Liver (tissue), 3 donors: ENCODE measurements around the gene MAGI1.

Source experiments
- EGR1 ChIP-seq, 2 donors: IDR thresholded peaks; 2 replicates each; pipeline ENCODE4 v1.6.1; 2016 to 2018; ENCODE audit warnings: antibody characterized with exemption in 2 of 2, low read depth in 2 of 2
- FOXA1 ChIP-seq: IDR thresholded peaks from 2 replicates; pipeline ENCODE4 v1.6.1; 2016; ENCODE audit warnings: antibody characterized with exemption
- GABPA ChIP-seq, 2 donors: IDR thresholded peaks in 1 of 2; conservative IDR thresholded peaks in 1 of 2; 2 replicates each; pipeline ENCODE4 v1.6.1; 2016; ENCODE audit warnings: antibody characterized with exemption in 2 of 2, mild to moderate bottlenecking in 1 of 2, moderate library complexity in 1 of 2
- HNF4A ChIP-seq, 2 donors: conservative IDR thresholded peaks; 2 replicates each; pipeline ENCODE4 v1.6.1; 2016; ENCODE audit warnings: antibody characterized with exemption in 2 of 2, mild to moderate bottlenecking in 2 of 2
- NR2F2 ChIP-seq: IDR thresholded peaks from 2 replicates; pipeline ENCODE4 v1.6.1; 2016; ENCODE audit warnings: antibody characterized with exemption
- RAD21 ChIP-seq, 2 donors: IDR thresholded peaks; 2 replicates each; pipeline ENCODE4 v1.6.1; 2016; ENCODE audit warnings: antibody characterized with exemption in 2 of 2, mild to moderate bottlenecking in 2 of 2
- SP1 ChIP-seq: IDR thresholded peaks from 2 replicates; pipeline ENCODE4 v1.6.1; 2018; ENCODE audit warnings: antibody characterized with exemption, mild to moderate bottlenecking
- TAF1 ChIP-seq: conservative IDR thresholded peaks from 2 replicates; pipeline ENCODE4 v1.6.1; 2016; ENCODE audit warnings: antibody characterized with exemption, mild to moderate bottlenecking
- YY1 ChIP-seq: IDR thresholded peaks from 2 replicates; pipeline ENCODE4 v1.6.1; 2016; ENCODE audit warnings: antibody characterized with exemption, mild to moderate bottlenecking
- TF ChIP-seq, protein P1 (sequence below): fragments of 150-350 bp; IDR thresholded peaks from 2 replicates; pipeline ENCODE4 v1.5.1; 2017; ENCODE audit warnings: improper control_type of control experiment, low read depth, low read length; ENCODE audit not compliant: missing input control
- TF ChIP-seq, protein P2 (sequence below): IDR thresholded peaks from 2 replicates; pipeline ENCODE4 v1.6.1; 2016; ENCODE audit warnings: antibody characterized with exemption
- TF ChIP-seq, protein P3 (sequence below): IDR thresholded peaks from 2 replicates; pipeline ENCODE4 v1.6.1; 2016; ENCODE audit warnings: antibody characterized with exemption
- TF ChIP-seq, protein P4 (sequence below): IDR thresholded peaks from 2 replicates; pipeline ENCODE4 v1.6.1; 2016; ENCODE audit warnings: antibody characterized with exemption, mild to moderate bottlenecking
- donor health status: healthy.
- donor health status: healthy.

DNA sequence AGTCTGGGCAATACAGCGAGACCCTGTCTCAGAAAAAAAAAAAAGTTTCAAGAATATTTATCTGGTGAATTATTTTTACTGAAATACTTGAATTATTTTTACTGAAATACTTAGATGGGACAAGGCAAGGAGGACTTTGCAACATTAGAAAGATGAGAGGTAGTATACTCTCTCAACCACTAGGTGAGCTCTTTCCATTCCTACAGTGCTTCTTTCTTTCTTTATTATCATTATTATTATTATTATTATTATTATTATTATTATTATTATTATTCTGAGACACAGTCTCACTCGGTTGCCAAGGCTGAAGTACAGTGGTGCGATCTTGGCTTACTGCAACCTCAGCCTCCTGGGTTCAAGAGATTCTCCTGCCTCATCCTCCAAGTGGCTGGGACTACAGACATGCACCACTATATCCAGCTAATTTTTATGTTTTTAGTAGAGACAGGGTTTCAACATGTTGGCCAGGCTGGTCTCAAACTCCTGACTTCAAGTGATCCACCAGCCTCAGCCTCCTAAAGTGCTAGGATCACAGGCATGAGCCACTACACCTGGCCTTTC is 468.8 kb downstream of the MAGI1 start:
- TF ChIP-seq, protein P1, sequence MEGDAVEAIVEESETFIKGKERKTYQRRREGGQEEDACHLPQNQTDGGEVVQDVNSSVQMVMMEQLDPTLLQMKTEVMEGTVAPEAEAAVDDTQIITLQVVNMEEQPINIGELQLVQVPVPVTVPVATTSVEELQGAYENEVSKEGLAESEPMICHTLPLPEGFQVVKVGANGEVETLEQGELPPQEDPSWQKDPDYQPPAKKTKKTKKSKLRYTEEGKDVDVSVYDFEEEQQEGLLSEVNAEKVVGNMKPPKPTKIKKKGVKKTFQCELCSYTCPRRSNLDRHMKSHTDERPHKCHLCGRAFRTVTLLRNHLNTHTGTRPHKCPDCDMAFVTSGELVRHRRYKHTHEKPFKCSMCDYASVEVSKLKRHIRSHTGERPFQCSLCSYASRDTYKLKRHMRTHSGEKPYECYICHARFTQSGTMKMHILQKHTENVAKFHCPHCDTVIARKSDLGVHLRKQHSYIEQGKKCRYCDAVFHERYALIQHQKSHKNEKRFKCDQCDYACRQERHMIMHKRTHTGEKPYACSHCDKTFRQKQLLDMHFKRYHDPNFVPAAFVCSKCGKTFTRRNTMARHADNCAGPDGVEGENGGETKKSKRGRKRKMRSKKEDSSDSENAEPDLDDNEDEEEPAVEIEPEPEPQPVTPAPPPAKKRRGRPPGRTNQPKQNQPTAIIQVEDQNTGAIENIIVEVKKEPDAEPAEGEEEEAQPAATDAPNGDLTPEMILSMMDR = no peak
- TF ChIP-seq, protein P2, sequence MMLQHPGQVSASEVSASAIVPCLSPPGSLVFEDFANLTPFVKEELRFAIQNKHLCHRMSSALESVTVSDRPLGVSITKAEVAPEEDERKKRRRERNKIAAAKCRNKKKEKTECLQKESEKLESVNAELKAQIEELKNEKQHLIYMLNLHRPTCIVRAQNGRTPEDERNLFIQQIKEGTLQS = no peak
- TF ChIP-seq, protein P3, sequence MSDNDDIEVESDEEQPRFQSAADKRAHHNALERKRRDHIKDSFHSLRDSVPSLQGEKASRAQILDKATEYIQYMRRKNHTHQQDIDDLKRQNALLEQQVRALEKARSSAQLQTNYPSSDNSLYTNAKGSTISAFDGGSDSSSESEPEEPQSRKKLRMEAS = no peak
- TF ChIP-seq YY1 (no peak), RAD21 (IDR thresholded peaks at IDR 0.05) (no peak), TAF1 (no peak), NR2F2 (no peak), SP1 (no peak), FOXA1 (no peak), EGR1 (IDR thresholded peaks at IDR 0.05; ENCODE audit: low read depth in 2 of 2) (no peak), GABPA (IDR thresholded peaks at IDR 0.05 in 1 of 2, conservative IDR thresholded peaks at IDR 0.05 in 1 of 2) (no peak), HNF4A (conservative IDR thresholded peaks at IDR 0.05) (no peak)
- TF ChIP-seq, protein P4, sequence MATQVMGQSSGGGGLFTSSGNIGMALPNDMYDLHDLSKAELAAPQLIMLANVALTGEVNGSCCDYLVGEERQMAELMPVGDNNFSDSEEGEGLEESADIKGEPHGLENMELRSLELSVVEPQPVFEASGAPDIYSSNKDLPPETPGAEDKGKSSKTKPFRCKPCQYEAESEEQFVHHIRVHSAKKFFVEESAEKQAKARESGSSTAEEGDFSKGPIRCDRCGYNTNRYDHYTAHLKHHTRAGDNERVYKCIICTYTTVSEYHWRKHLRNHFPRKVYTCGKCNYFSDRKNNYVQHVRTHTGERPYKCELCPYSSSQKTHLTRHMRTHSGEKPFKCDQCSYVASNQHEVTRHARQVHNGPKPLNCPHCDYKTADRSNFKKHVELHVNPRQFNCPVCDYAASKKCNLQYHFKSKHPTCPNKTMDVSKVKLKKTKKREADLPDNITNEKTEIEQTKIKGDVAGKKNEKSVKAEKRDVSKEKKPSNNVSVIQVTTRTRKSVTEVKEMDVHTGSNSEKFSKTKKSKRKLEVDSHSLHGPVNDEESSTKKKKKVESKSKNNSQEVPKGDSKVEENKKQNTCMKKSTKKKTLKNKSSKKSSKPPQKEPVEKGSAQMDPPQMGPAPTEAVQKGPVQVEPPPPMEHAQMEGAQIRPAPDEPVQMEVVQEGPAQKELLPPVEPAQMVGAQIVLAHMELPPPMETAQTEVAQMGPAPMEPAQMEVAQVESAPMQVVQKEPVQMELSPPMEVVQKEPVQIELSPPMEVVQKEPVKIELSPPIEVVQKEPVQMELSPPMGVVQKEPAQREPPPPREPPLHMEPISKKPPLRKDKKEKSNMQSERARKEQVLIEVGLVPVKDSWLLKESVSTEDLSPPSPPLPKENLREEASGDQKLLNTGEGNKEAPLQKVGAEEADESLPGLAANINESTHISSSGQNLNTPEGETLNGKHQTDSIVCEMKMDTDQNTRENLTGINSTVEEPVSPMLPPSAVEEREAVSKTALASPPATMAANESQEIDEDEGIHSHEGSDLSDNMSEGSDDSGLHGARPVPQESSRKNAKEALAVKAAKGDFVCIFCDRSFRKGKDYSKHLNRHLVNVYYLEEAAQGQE = no peak
